Erythroblast (primary cell): ENCODE results near the gene DEGS1.

Experiments
- GATA1 ChIP-seq: IDR thresholded peaks from 2 replicates; pipeline ENCODE4 v1.6.1; 2011; ENCODE audit warnings: low read depth, mild to moderate bottlenecking, control low read depth, low read length, moderate library complexity
- POLR2A ChIP-seq: IDR thresholded peaks from 2 replicates; pipeline ENCODE4 v1.6.1; 2011; ENCODE audit warnings: mild to moderate bottlenecking, low read length

DNA sequence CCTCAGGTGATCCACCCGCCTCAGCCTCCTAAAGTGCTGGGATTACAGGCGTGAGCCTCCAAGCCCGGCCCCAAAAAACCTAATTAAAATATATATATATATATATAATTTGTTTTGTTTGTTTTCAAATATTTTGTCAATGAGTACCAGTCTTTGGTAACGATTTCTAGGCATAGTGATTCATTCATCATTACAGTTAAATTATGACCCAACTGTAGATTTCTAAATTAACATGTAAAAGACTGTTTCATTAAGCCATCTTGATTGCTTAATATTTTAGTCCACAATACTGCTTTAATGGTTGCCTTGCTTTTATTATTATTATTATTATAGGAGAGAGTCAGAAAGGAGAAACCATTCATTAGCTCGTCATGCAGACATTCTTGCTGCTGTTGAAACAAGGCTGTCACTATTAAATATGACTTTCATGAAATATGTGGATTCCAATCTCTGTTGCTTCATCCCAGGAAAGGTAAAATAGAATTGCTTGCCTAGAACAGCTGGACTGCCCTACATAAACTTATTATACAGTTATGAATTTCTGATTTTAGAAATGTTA lies 49.2 kb upstream of the DEGS1 start:
- no peak for TF ChIP-seq POLR2A
- no peak for TF ChIP-seq GATA1
